HG02970 (cell line): Measurements from ENCODE around the gene PKNOX1.
"Not testable (repeated sequence)": the region's sequence is repeated elsewhere in the genome, so short reads cannot be mapped to it uniquely, and the experiment has no call there.

Source experiments
- ATAC-seq: cut with Tn5 transposase; IDR thresholded peaks from one replicate; pipeline ENCODE4 v1.9.1; 2021; ENCODE audit warnings: mild to moderate bottlenecking, moderate library complexity, moderate number of reproducible peaks; ENCODE audit not compliant: unreplicated experiment, low FRiP score

Gene PKNOX1

GRCh38 chr21:43042169-43042568 lies 67.8 kb downstream of the PKNOX1 start:
- not testable (repeated sequence) for ATAC-seq

- ATAC-seq, result not testable (repeated sequence)
These were observed 68.9 kb downstream of the PKNOX1 start for GRCh38 chr21:43043291-43043690.

GRCh38 chr21:43044547-43044946 lies 70.2 kb downstream of the PKNOX1 start:
- not testable (repeated sequence) for ATAC-seq

- not testable (repeated sequence) for ATAC-seq
These were observed 71.0 kb downstream of the PKNOX1 start for GRCh38 chr21:43045165-43045875.

GRCh38 chr21:43045876-43046821 lies 71.8 kb downstream of the PKNOX1 start:
- ATAC-seq, result not testable (repeated sequence)

GRCh38 chr21:43053112-43053511 lies 78.8 kb downstream of the PKNOX1 start:
- ATAC-seq, result not testable (repeated sequence)

GRCh38 chr21:43062955-43063664 lies 88.7 kb downstream of the PKNOX1 start:
- ATAC-seq, result not testable (repeated sequence)

GRCh38 chr21:43064265-43064917 lies 90.0 kb downstream of the PKNOX1 start:
- ATAC-seq, result not testable (repeated sequence)

- ATAC-seq, result not testable (repeated sequence)
These were observed 91.6 kb downstream of the PKNOX1 start for GRCh38 chr21:43065991-43066390.

GRCh38 chr21:43066690-43067089 lies 92.3 kb downstream of the PKNOX1 start:
- ATAC-seq, result not testable (repeated sequence)

GRCh38 chr21:43068065-43068464 lies 93.7 kb downstream of the PKNOX1 start:
- not testable (repeated sequence) for ATAC-seq

- not testable (repeated sequence) for ATAC-seq
These were observed 95.3 kb downstream of the PKNOX1 start for GRCh38 chr21:43069682-43070081.

- ATAC-seq, result not testable (repeated sequence)
These were observed 98.4 kb downstream of the PKNOX1 start for GRCh38 chr21:43072742-43073141.

- ATAC-seq, result not testable (repeated sequence)
These were observed 100.2 kb downstream of the PKNOX1 start for GRCh38 chr21:43074401-43075169.

GRCh38 chr21:43075170-43076022 lies 101.0 kb downstream of the PKNOX1 start, which contains the start of gene CBS:
Gene CBS, minus strand, starts transcription at chr21:43075835. Its CDS starts 3,642 bp downstream, at chr21:43072193.
- not testable (repeated sequence) for ATAC-seq

- not testable (repeated sequence) for ATAC-seq
These were observed 101.8 kb downstream of the PKNOX1 start for GRCh38 chr21:43076023-43076637.

- not testable (repeated sequence) for ATAC-seq
These were observed 102.3 kb downstream of the PKNOX1 start for GRCh38 chr21:43076643-43077042.
